Measurements from ENCODE around the gene SKAP1. TPM values are rescaled to one million over a fixed set of nuclear protein-coding genes. Genes with fewer than 3 reads are reported as not detected.

The SKAP1 gene
- total RNA-seq, 4 donors from 2014 or later = 0.93 to 1.9 (median 1.1) TPM; not detected in 1

- no peak for DNase-seq (ENCODE audit: low spot score)
- ATAC-seq (ENCODE audit: low FRiP score) = no peak
- TF ChIP-seq CTCF (IDR thresholded peaks at IDR 0.05) = no peak
These were observed 38.6 kb downstream of the SKAP1 start for GRCh38 chr17:48391444-48391843.

- ATAC-seq (ENCODE audit: low FRiP score) = no peak
- TF ChIP-seq CTCF (IDR thresholded peaks at IDR 0.05) = no peak
- no peak for DNase-seq (ENCODE audit: low spot score)
These were observed 40.1 kb downstream of the SKAP1 start for GRCh38 chr17:48389903-48390302.

- TF ChIP-seq CTCF (IDR thresholded peaks at IDR 0.05) = no peak
- ATAC-seq (ENCODE audit: low FRiP score) (no peak), DNase-seq (ENCODE audit: low spot score) (no peak)
These were observed 40.9 kb downstream of the SKAP1 start for GRCh38 chr17:48388955-48389743.

- DNase-seq (ENCODE audit: low spot score) (no peak), ATAC-seq (ENCODE audit: low FRiP score) (no peak)
- TF ChIP-seq CTCF (IDR thresholded peaks at IDR 0.05) = no peak
These were observed 43.2 kb downstream of the SKAP1 start for GRCh38 chr17:48386826-48387225.

GRCh38 chr17:48385319-48385718 lies 44.7 kb downstream of the SKAP1 start:
- TF ChIP-seq CTCF (IDR thresholded peaks at IDR 0.05) = no peak
- ATAC-seq (ENCODE audit: low FRiP score) = no peak

GRCh38 chr17:48384164-48384563 lies 45.9 kb downstream of the SKAP1 start:
- DNase-seq (ENCODE audit: low spot score) (no peak), ATAC-seq (ENCODE audit: low FRiP score) (no peak)
- no peak for TF ChIP-seq CTCF (IDR thresholded peaks at IDR 0.05)

More at GRCh38 chr17:48385319-48385718, 44.7 kb downstream of the SKAP1 start:
- no peak for DNase-seq (ENCODE audit: low spot score)

GRCh38 chr17:48382989-48383388 lies 47.0 kb downstream of the SKAP1 start:
- no peak for ATAC-seq (ENCODE audit: low FRiP score)
- TF ChIP-seq CTCF (IDR thresholded peaks at IDR 0.05) = no peak
- no peak for DNase-seq (ENCODE audit: low spot score)

Measured in omental fat pad (tissue), 4 donors.